Measurements from ENCODE around the gene VMO1.
A peak's percentile ranks its signal among the peaks of the same experiment; 100 is the strongest.
"Not testable (repeated sequence)": the region's sequence is repeated elsewhere in the genome, so short reads cannot be mapped to it uniquely, and the experiment has no call there.

The VMO1 gene

GRCh38 chr17:4786106-4786511 is at the start of gene VMO1:
Gene VMO1, minus strand, starts transcription at chr17:4786364. Its CDS starts 12 bp downstream, at chr17:4786352.
- no peak within 1 kb of the TSS for H3K4me3 ChIP-seq (ENCODE audit: control insufficient read depth, low read depth, low read length)
- TF ChIP-seq, protein P1, sequence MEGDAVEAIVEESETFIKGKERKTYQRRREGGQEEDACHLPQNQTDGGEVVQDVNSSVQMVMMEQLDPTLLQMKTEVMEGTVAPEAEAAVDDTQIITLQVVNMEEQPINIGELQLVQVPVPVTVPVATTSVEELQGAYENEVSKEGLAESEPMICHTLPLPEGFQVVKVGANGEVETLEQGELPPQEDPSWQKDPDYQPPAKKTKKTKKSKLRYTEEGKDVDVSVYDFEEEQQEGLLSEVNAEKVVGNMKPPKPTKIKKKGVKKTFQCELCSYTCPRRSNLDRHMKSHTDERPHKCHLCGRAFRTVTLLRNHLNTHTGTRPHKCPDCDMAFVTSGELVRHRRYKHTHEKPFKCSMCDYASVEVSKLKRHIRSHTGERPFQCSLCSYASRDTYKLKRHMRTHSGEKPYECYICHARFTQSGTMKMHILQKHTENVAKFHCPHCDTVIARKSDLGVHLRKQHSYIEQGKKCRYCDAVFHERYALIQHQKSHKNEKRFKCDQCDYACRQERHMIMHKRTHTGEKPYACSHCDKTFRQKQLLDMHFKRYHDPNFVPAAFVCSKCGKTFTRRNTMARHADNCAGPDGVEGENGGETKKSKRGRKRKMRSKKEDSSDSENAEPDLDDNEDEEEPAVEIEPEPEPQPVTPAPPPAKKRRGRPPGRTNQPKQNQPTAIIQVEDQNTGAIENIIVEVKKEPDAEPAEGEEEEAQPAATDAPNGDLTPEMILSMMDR (conservative IDR thresholded peaks at IDR 0.05; ENCODE audit: control insufficient read depth, insufficient read depth, low read depth, low read length), result no peak
- DNase-seq (ENCODE audit: low read depth), result peak; percentile 33

GRCh38 chr17:4834681-4835020 is 48.5 kb upstream of the VMO1 start:
- DNase-seq (ENCODE audit: low read depth), result no peak
- peak overlapping the region; percentile 82 for H3K4me3 ChIP-seq (ENCODE audit: control insufficient read depth, low read depth, low read length)
- TF ChIP-seq, protein P1 (conservative IDR thresholded peaks at IDR 0.05; ENCODE audit: control insufficient read depth, insufficient read depth, low read depth, low read length), result no peak

GRCh38 chr17:4833941-4834680 is 47.9 kb upstream of the VMO1 start:
- H3K4me3 ChIP-seq (ENCODE audit: control insufficient read depth, low read depth, low read length), result peak overlapping the region; percentile 82
- TF ChIP-seq, protein P1 (conservative IDR thresholded peaks at IDR 0.05; ENCODE audit: control insufficient read depth, insufficient read depth, low read depth, low read length), result no peak
- DNase-seq (ENCODE audit: low read depth), result peak; percentile 42

DNA sequence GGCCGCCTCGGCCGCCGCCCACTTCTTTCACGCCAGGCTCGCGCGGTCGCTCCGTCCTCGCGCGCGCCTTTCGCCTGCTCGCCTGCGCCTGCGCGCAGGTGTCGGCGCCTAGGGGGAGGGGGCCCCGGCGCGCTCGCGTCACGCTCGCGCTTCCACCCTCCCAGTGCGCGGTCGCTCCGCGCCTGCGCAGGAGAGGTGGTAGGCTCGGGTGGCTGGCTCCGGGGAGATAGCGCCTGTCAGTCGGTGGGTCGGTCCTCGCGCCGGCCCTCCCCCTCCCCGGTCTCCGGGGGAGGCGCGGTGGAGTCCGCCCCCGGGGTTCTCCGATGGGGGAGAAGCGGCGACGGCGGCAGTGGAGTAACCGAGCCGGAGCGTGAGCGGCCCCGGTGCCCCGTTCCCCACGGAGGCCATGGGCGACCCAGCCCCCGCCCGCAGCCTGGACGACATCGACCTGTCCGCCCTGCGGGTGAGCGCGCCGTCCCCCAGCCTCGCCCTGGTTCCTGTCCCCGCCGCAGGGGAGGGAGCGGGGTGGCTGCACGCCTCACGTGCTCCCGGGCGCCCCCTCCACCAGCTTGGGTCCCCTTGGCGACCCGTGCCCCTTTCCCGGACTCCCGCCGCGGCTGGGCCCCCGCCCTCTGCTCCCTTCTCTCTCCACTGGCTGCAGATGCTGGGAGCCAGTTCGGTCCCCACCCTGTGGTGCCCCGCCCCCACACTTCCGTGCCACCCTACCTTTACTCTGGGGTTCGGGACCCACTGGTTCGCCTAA is 47.2 kb upstream of the VMO1 start, which contains the start of gene MINK1:
TSS of gene MINK1 (plus strand) at position 163 of the 763 bp plus-strand sequence. CDS start at position 407, 244 bp downstream.
- DNase-seq (ENCODE audit: low read depth), result peak; percentile 89
- TF ChIP-seq, protein P1 (conservative IDR thresholded peaks at IDR 0.05; ENCODE audit: control insufficient read depth, insufficient read depth, low read depth, low read length), result no peak
- H3K4me3 ChIP-seq (ENCODE audit: control insufficient read depth, low read depth, low read length), result peak within 1 kb of the TSS; percentile 82

- DNase-seq (ENCODE audit: low read depth), result not testable (repeated sequence)
- peak overlapping the region; percentile 58 for H3K4me3 ChIP-seq (ENCODE audit: control insufficient read depth, low read depth, low read length)
Observed at GRCh38 chr17:4832829-4833177, 46.6 kb upstream of the VMO1 start.

GRCh38 chr17:4827399-4827798 is 41.2 kb upstream of the VMO1 start:
- DNase-seq (ENCODE audit: low read depth), result no peak
- TF ChIP-seq, protein P1 (conservative IDR thresholded peaks at IDR 0.05; ENCODE audit: control insufficient read depth, insufficient read depth, low read depth, low read length), result no peak
- no peak overlapping the region for H3K4me3 ChIP-seq (ENCODE audit: control insufficient read depth, low read depth, low read length)

DNA sequence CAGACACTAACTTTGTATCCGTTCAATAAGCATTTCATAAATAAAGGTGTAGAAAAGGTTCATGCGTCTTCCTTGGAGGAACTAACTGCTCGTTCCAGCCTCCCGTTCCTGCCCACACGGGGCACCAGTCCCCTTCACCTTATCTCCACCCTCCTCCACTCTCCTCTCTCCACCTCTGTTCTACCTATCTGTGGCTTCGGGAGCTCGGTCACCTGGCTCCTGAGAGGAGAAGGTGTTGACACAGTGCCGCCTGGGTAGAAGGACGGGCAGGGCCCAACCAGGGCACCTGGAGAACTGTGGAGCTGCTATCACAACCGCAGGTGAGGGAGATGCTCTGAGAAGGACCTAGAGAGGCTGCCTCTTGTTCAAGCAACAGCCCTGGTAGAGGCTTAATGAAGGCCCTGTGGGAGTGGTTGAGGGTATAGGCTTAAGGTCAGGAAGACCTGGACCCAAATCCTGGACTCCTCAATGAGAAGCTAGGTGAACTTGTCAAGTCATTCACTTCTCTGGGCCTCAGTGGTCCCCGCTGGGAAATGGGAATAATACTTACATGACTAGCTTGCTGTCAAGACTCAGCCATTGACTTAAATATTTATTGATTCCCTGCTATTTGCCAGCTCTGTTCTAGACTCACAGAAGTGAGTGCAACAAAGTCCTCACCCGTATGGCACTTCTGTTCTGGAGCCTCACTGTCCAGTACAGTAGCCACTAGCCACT is 37.4 kb upstream of the VMO1 start:
- DNase-seq (ENCODE audit: low read depth), result no peak
- TF ChIP-seq, protein P1 (conservative IDR thresholded peaks at IDR 0.05; ENCODE audit: control insufficient read depth, insufficient read depth, low read depth, low read length), result no peak
- H3K4me3 ChIP-seq (ENCODE audit: control insufficient read depth, low read depth, low read length), result no peak overlapping the region
